DLD1 (cell line): ENCODE results near the gene PHF1.

Experiments
- in situ Hi-C: cut with HindIII; loops from 2 replicates; pipeline ENCODE4 v1.10.0; 2017; ENCODE audit warnings: low sequenced_read_pairs

The PHF1 gene

DNA sequence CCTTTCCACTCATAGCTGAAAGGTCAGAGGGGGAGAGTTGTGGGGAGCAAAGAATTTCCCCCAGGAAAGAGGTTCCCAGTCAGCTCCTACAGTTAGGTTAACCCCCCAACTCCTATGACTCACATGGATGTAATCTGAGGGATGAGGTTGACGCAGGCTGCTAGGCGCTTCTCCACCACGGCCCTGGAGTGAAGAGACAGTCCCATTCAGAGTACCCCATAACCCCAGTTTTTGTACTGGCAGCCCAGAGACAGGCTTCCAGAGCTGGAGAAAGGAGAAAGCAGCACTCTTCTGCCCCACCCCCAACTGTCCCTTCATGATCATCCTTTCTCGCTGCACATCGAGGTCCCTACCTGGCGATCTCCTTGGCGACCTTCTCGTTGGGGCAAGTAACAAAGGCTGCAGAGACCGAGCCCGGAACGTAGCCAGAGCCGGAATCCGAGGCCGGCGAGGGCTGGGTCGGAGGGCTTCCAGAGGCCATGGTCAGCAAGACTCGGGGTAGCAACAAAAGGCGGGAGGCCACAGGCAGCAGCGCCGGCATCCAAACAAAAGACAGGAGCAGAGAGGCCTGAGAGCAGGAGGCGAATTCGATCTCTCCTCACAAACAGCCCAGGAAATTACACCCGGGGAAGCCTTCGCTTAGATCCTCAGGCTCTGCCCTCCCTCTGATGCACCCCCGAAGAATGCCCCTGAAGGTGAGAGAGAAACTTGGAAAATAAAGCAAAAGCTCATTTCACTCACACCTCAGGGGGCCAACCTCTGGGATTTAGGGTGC lies 6.5 kb downstream of the PHF1 start:
- in situ Hi-C loops: no loop called here

DNA sequence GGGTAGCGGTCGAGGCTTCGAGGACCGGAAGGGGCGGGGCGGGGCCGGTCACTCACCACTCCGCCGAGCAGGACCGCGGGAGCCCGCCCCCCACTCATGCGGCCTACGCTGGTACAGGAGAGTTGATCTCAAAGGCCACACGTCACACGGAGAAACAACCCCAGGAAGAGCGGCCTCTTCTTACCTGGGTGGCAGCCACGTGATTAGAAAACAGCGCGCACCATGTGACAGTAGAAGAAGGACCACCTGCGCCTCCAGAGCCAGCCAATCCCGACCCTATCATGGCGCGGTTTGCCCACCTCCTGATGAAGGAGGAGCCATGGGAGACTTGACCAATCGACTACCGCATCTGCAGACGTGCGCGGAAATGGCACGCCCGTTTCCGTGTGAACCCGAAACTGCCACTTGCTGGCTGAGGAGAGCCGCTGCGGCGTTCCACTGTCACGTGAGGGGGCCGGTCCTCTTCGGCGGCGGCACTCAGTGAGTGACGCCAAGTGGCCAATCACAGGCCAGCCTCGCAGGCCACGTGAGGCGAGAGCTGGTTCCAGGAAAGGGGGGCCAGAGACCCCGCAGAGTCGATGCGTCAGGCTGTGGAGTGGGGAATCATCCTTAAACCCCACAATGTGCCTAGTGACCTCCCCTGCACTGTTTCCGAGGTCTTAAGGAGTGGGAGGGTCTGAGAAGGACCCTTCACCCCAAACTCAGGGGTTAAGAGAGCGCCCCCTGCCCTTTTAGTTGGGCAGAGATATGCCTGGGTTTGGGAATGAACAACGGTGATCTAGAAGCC lies 7.3 kb downstream of the PHF1 start, which contains the start of gene CUTA:
CUTA (minus strand) TSS at position 205 of the 787 bp plus-strand sequence; CDS start at position 98, 107 bp downstream.
- in situ Hi-C loops: no loop called here

DNA sequence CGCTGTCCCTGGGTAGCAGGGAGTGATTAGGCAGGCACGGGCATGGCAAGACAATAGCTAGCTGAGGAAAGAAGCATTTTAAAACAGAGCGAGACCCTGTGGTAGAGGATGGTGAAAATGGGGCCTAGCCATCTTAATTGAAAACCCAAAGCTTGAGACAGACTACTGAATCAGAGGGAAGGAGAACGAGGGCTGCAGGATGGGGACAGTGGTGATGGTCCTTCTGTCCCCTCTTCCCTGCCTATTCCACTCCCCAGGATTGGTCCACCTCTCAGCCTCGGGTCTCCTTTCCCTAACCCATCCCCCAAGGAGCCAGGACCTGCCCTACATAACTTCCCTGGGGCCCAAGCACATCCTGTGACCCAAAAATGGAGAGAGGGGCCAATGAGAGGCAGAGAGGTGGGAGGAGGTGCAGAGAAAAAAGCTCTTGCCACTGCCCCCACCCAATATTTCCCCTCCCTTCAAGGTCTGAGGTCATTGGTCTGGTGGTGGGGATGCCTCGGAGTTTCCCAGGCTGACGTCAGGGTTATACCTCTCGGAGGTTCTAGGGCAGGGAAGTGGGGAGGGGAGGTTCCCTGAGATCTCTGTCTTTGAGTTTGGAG lies 8.0 kb downstream of the PHF1 start:
- in situ Hi-C loops: no loop called here

DNA sequence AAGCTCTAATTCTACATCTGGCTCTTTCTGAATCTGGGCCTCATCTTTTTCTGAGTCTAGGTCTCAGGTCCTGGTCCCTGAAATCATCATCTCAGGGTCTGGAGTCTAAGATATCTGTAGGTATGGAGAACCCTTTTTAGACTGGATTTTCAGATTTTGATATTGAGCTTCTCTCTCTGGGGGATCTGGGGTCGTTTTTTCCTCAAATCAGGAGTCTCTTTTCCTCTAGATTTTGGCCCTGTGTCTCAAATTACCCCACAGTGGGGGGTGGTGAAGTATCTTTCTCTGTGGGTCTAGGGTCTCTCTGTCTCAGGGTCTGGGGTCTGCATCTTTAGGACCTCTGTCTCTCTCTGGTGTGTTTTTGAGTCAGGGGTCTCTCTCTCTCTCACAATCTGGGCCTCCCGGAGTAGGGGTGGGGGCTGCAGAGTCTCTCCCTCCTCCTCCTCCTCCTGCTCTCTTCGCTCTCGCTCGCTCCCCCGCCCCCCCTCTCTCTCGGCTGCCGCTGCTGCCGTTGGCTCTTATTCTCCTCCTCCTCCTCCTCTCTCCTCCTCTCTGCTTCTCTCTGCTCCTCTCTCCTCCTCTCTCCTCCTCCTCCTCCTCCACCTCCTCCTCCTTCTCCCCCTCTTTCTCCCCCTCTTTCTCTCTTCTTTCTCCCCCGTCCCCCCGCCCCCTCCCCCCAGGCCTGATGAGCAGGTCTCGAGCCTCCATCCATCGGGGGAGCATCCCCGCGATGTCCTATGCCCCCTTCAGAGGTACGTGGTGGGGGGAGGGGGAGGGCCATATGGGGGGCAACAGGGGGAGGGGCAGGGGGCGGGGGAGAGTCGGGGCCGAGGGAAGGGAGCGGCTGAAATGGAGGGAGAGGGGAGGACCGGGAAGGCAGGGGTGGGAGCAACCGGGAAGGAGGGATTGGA lies 9.0 kb downstream of the PHF1 start, which contains the start of gene SYNGAP1:
SYNGAP1 (plus strand) TSS at position 486 of the 911 bp plus-strand sequence; CDS start at position 686, 200 bp downstream.
- in situ Hi-C loops: no loop called here

DNA sequence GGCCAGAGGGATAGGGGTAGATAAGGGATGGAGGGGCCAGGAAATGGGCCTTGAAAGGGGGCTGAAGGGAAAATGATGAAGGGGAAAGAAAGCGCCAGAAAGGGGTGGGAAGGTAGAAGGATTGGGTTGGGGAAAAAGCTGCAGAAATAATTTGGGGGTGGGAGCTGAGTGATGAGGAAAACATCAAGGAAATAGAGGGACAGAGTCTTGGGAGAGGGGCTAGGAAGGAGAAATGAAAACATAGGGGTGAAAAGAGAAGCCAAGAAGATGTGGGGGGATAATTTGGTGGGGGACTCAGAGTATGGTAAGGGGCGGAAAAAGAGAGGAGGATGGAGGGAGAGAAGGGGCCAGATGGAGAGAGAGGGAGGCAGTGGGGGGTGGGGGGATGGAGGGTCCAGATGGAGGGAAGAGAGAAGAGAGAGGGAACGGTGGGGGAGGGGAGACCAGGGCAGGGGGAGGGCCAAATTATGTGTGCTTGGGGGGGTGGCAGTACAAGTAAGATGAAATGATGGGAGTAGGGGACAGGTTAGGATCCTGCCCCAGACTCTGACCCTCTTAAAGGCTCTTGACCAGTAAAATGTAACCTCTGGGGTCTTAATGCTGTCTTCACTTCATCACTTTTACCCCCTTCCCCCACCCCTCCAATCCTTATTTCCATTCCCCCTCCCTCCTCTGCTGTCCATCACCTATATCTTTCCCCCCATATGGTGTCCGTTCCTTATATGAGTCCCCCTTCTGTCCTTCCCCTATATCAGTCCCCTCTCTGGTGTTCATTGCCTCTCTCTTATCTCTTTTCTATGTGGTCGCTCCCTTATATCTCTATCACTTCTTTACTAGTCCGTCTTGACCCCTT lies 9.9 kb downstream of the PHF1 start:
- in situ Hi-C loops: no loop called here

DNA sequence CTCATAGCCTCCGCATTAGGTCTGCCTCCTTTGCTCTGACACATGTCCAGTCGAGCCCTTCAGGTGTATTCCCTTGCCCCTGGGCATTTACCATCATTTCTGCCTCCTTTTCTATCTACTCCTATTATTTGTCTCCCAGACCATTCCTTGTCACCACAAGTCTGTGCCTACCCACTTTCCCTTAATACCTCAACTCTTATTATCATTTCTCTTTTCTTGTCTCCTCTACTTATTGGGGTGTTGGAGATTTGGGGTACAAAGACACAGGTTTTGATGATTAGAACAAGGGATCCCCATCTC lies 10.5 kb downstream of the PHF1 start:
- in situ Hi-C loops: no loop called here

DNA sequence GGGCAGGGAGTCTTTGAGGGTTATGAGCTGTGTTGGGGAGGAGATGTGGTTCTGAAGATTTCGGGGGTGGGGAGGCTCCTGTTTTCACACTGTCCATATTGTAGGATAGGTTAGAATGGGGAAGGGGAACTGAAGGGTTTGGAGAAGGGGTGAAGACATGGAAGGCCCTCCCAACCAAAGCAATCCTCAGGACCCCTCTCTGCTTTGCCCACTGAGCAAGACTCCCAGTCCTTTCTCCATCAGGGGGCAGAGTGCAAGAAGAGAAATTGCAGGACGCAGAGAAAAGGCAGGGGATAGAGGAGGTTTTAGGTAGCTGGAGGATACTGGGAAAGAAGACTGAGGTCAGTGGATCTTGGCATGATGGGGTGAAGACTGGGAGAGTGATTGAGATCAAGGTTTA lies 13.0 kb downstream of the PHF1 start:
- in situ Hi-C loops: no loop called here

DNA sequence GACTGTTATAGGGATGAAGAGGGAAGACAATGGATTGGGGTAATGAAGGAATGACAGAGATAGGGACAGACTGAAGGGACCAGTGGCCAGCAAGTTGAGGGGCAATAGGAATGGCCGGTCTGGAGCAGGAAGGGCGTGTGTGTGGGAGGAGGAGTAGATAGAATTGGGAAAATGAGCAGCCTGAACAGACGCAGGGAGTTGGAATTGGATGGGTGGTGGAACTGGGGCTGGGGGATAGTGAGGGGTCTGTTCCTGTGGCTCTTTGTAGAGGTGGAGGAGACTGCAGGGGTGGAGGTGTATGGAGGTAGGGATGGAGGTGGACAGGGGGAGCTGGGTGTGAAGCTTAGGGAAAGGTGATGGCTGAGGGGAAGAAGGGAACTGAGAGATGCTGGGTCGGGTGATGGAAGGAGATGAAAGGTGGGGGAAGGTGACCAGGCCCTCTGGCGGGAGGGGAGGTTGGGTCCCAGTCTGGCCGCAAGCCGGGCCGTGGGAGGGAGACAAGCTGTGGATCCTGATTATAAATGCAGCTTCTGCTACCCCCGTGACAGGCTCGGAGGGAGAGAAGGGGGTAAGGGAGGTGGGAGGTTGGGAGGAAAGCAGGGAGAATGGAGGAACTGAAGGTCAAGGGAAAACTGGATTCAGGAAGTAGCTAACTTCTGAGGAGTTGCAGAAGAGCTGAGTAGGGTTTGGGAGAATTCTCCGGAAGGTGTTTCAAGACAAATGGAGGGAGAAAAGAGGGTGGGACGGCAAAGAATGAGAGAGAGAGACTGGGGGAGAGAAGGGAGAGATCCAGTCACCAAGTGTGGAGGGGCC lies 14.2 kb downstream of the PHF1 start:
- in situ Hi-C loops: no loop called here

DNA sequence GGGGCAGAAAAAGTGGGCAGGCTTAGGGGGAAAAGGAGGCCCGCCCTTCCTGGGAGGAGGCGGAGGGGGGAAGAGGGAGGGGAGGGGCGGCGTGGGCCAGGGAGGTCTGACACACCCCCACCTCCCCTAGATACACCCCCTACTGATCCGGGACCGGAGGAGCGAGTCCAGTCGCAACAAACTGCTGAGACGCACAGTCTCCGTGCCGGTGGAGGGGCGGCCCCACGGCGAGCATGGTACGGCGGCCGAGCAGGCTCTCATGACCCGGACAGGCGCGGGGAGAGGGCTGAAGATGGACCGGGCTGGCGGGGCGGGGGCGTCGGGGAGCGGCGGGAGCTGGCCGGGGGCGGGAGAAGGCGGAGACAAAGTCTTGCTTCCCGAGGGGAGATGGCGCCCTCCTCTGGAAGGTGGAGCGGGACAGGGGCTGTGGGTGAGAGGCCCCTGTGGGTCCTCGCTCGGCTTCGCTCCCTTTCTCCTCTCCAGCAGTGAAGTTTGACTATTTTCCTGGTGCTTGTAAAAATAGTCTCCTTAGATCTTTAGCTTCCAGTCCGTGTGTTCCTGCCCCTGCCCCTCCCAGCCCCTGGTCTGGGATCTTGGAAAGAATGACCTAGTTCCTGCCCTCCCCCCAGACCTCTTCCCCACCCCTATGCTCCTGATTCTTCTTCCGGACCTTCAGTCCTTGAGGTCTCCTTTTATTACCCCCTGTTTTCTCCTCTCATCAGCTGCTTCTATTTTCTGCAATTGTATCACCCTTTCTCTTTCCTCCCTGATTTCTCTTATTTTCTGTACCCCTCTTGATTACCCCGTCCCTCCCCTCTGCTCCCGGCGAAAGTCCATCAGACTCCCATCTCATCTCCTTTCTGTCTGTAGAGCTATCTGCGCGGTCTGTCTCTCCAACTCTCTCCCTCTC lies 15.1 kb downstream of the PHF1 start:
- in situ Hi-C loops: no loop called here

DNA sequence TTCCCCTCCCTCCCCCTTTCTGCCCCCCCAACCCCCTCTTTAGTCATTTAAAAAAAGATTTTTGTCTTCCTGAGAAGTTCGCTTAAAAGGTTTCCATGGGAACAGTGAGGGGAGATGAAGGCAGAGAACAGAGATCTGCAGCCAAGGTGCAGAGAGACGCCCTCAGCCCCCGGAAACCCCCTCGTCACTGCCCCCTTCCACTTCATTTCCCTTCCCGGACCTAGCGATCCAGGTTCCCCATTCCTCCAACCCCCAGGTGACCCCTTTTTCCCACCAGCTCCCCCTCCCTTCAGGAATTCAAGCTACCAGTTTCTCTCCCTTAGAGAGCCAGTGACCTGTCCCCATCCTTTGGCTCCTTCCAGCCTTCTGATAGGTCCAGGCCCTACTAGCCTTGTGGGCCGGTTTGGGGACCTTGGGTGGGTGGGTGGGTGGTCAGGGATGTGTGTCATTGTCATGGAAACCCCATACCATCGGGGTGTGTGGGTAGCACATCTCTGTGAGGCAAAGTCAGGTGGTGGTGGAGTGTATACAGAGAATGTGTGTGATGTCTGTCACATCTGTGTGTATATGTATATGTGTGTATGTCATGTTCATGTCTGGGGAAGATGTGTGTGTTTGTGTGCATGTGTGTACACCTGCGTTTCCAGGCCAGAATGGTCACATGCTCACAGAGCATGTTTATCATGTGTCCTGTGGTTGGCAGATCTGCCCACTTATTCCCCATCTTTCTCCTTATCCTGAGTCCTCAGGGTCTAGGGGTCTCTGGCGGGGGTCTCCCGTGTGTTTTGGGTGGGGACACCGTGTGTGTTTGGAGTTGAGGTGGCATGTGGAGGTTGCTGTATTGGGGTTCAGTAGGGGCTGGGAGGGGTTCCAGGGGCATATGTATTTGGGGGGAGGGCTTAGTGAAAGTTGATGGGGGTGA lies 16.0 kb downstream of the PHF1 start:
- in situ Hi-C loops: no loop called here

DNA sequence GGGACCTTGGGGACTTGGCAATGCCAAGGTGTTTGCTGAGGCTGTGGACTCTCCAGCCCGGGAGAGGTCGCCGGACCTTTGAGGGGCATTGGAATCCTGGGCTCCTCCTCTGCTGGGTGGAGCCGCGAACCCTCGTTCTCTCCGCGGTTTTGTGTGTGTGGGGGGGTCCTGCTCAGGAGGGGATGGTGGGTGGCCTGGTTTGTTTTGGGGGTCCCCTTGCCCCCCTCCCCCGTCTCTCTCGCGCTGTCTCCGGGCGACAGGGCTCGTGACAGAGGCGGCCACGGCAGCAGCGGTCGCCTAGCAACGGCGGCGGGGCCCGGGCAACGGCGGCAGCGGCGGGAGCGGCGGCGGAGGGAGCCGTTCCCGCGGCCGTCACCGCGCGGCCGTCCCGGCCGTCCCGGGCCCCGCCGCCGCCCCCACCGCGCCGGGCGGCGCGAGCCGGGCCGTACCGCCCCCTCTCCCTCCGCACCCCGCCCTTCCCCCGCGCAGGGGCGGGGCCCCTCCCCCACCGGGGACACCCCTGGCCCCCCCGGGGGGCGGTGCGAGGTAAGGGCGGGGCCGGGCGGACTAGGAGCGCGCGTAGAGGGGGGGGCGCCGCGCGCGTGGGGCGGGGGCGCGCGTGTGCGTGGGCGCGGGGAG lies 16.9 kb downstream of the PHF1 start:
- in situ Hi-C loops: no loop called here

DNA sequence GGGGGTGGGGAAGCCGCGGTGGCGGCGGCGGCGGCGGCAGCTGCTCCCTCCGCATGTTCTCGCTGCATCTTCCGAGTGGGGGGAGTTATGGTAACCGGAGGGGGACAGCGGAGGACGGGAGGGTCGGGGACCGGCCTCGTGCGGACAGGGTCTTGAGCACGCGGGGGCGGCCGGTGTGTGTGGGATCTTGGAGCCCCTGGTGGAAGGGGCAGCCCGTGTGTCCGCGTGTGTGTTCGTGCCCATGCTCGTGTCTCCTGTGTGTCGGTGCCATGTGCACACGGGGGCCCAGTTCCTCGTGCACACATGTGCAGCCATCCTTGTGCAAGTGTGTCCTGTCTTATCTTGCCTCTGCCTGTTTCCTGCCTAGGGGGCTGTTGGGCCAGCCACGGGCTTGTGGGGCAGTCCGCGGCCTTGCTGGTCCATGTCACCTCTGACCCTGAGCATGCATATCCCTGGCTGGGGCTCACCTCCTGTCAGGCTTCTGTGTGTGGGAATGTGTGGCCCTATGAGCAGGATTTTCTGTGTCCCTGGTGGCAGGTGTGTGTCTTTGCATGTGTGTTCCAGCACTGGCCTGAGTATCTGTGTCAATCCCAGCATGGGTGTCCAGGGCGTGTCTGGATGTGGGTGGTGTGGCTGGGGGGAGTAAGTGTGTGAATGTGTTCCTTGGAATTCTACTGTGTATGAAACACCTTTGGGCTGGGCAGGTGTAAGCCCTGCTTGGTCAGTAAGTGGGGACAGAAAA lies 17.6 kb downstream of the PHF1 start:
- in situ Hi-C loops: no loop called here

DNA sequence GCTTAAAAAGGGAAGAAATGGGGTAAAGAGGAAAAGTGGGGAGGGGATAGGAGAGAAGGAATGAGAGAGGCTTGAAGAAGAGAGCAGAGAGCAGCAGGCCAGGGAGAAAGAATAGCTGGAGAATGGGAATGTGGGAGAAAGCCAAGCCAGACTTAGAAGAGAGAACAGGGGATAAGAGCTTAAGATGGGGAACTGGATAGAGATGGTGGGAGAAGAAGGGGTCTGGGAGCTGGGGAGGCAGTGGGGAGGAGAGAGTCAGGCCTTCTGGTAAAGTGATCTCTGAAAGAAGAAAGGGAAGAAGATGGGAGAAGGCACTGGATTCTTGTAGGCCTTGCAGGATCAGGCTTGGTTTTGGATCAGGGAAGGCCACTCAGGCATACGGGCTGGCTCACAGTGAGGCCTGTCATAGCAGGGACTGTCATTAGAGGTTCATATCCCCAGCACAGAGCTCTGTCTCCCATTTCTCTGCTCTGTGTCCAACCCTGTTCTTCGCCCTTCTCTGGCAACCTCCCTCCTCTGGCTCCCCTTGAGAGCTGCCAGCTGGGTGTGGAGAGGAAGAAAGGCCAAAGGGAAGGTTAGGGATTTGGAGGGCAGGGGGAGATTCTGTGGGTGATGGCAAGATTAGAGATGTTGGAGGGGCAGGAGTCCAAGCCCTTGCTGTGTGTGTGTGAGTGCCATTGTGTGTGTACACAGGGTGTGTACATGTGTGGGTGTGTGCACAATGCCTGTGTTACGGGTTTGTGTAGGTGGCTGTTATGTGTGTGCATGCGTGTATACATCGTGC lies 18.3 kb downstream of the PHF1 start:
- in situ Hi-C loops: no loop called here

DNA sequence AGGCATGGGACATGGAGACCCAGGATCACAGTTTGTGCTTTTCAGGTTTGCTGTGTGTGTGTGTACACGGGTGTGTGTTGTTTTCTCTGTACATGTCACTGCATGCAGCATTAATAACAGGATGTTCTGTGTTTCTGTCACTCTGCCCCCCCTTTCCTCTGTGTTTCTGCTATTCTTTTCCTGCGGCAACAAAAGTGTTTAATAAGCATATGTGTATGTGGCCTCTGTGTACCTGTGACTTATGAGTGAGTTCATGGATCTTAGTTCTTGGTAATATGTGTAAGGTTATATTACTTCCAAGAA lies 18.9 kb downstream of the PHF1 start:
- in situ Hi-C loops: no loop called here

DNA sequence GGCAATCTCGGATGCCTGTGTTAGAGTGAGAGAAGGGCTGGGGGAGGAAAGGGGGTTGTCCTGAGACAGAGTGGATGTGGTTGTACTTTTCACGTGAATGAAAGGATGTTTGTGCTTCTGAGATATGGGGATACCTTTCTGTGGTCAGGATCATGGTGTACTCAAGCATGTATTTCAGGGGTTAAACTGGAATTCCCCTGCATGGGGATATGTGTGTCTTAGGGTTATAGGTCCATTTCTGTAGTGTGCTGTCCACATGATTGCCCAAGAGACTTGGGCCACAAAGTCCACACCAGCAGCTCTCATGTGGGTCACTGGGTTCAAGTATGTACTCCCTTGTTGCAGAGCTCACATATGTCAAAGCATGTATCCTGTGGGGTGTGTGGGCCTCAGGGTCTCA lies 19.5 kb downstream of the PHF1 start:
- in situ Hi-C loops: no loop called here
